GM12892 (cell line): Measurements from ENCODE around the gene PRDM12.

Source experiments
- POLR2A ChIP-seq: IDR thresholded peaks from 2 replicates; pipeline ENCODE4 v1.6.1; 2011; ENCODE audit warnings: low read depth, low read length, control low read depth
- POLR2AphosphoS5 ChIP-seq: IDR thresholded peaks from 2 replicates; pipeline ENCODE4 v1.6.1; 2011; ENCODE audit warnings: low read depth, low read length, control low read depth
- TAF1 ChIP-seq: IDR thresholded peaks from 2 replicates; pipeline ENCODE4 v1.6.1; 2011; ENCODE audit warnings: low read depth, mild to moderate bottlenecking, control low read depth, low read length, borderline replicate concordance

DNA sequence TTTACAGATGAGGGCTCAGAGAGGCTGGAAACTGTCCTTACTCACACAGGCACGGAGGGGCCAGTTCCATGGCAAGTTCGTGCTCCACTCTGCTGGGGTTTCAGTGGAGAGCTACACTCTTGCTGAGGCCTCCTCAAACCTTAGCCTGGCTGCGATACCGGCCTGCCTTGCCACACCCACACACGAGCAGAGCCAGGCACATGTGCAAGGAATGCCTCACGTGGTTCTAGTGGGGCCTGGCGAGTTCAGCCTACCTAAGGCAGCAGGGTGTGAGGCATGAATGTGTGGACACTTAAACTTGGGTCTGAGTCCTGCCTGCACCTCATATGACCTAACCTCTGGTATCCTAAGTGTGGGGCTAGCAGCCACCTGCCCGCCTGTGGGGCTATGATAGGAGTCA, 21.5 kb upstream of the PRDM12 start:
- TF ChIP-seq POLR2AphosphoS5 (no peak), TAF1 (no peak), POLR2A (no peak)
